HG02571 (cell line): ENCODE measurements around the gene CDC45.
"Not testable (repeated sequence)": the region's sequence is repeated elsewhere in the genome, so short reads cannot be mapped to it uniquely, and the experiment has no call there.

Experiments used
- ATAC-seq: cut with Tn5 transposase; IDR thresholded peaks from one replicate; pipeline ENCODE4 v1.9.1; 2021; ENCODE audit warnings: mild to moderate bottlenecking, moderate library complexity; ENCODE audit not compliant: unreplicated experiment

The CDC45 gene

GRCh38 chr22:19479355-19480172 lies at the start of gene CDC45:
TSS of gene CDC45 (plus strand) at chr22:19479920. CDS start at chr22:19479969, 49 bp downstream.
- peak; percentile 81 for ATAC-seq

- no peak for ATAC-seq
Measured at GRCh38 chr22:19429950-19430889, 49.5 kb upstream of the CDC45 start.

GRCh38 chr22:19430890-19431541 lies 48.7 kb upstream of the CDC45 start:
- ATAC-seq: no peak

GRCh38 chr22:19431649-19432132 lies 48.0 kb upstream of the CDC45 start, which contains the start of gene HIRA:
TSS of gene HIRA (minus strand) at chr22:19431733. CDS start at chr22:19431476, 257 bp downstream.
- ATAC-seq: peak; percentile 40

GRCh38 chr22:19432133-19432851 lies 47.4 kb upstream of the CDC45 start, which contains the start of gene MRPL40:
TSS of gene MRPL40 (plus strand) at chr22:19432545. CDS start at chr22:19432555, 10 bp downstream.
- peak; percentile 76 for ATAC-seq

GRCh38 chr22:19434401-19434800 lies 45.3 kb upstream of the CDC45 start:
- ATAC-seq: no peak

- no peak for ATAC-seq
Measured at GRCh38 chr22:19434829-19435580, 44.7 kb upstream of the CDC45 start.

GRCh38 chr22:19436444-19437161 lies 43.1 kb upstream of the CDC45 start:
- ATAC-seq: not testable (repeated sequence)

- ATAC-seq: no peak
Measured at GRCh38 chr22:19438298-19438697, 41.4 kb upstream of the CDC45 start.

GRCh38 chr22:19440411-19441195 lies 39.1 kb upstream of the CDC45 start:
- no peak for ATAC-seq

- no peak for ATAC-seq
Measured at GRCh38 chr22:19442166-19442565, 37.6 kb upstream of the CDC45 start.

GRCh38 chr22:19443544-19444211 lies 36.0 kb upstream of the CDC45 start:
- no peak for ATAC-seq

- not testable (repeated sequence) for ATAC-seq
Measured at GRCh38 chr22:19445279-19445982, 34.3 kb upstream of the CDC45 start.

- ATAC-seq: no peak
Measured at GRCh38 chr22:19446603-19447329, 33.0 kb upstream of the CDC45 start.

GRCh38 chr22:19447330-19448075 lies 32.2 kb upstream of the CDC45 start, which contains the start of gene C22orf39:
TSS of gene C22orf39 (minus strand) at chr22:19447711. CDS start at chr22:19447688, 23 bp downstream.
- ATAC-seq: peak; percentile 74
